PC-3 (cell line): ENCODE measurements around the gene OPRL1.

ENCODE experiments used
- CTCF ChIP-seq: fragments of 300-600 bp; sonication (generic); conservative IDR thresholded peaks from 2 replicates; pipeline ENCODE4 v1.5.1; 2017; ENCODE audit warnings: antibody characterized with exemption, low read depth, mild to moderate bottlenecking, low read length
- EZH2 ChIP-seq: fragments of 300-600 bp; sonication (generic); IDR thresholded peaks from one replicate; pipeline ENCODE4 v1.6.1; 2017; ENCODE audit warnings: antibody characterized with exemption, mild to moderate bottlenecking, low read length; ENCODE audit not compliant: unreplicated experiment
- EZH2phosphoT487 ChIP-seq: fragments of 300-600 bp; sonication (generic); IDR thresholded peaks from 2 replicates; pipeline ENCODE4 v1.6.1; 2018; ENCODE audit warnings: mild to moderate bottlenecking, antibody characterized with exemption, low read length, borderline replicate concordance

- TF ChIP-seq CTCF (peak; percentile 71), EZH2phosphoT487 (no peak), EZH2 (no peak)
Observed at GRCh38 chr20:64038565-64039292, 41.2 kb upstream of the OPRL1 start.
